GM18498 (cell line): ENCODE data around the gene MST1R.

Experiments
- ATAC-seq: cut with Tn5 transposase; IDR thresholded peaks from one replicate; pipeline ENCODE4 v1.9.1; 2021; ENCODE audit warnings: mild to moderate bottlenecking, moderate library complexity; ENCODE audit not compliant: unreplicated experiment

Gene MST1R

GRCh38 chr3:49879721-49880120 is 24.0 kb downstream of the MST1R start:
- ATAC-seq = no peak

- ATAC-seq = no peak
Measured at GRCh38 chr3:49878686-49879085, 25.0 kb downstream of the MST1R start.

DNA sequence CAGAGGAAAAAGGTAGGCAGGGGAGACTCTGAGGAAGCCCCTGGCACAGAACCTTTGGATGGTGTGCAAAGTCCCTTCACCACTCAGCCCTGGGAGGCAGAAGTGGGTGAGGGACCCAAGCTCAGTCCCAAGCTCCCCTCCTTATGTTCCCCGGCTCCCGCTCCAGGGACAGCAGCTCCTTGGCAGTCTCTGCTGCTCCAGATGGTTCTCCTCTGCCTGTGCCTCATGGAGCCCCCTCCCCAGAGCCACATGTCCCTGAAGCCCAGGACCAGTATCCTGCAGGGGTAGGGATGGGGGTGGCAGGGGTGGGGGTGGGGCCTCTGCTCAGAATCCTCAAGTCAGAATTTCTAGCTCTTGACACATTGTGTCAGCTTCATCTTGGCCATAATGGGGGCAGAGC is 26.0 kb downstream of the MST1R start:
- ATAC-seq = no peak

- ATAC-seq = no peak
Measured at GRCh38 chr3:49876567-49876966, 27.1 kb downstream of the MST1R start.

- ATAC-seq = no peak
Measured at GRCh38 chr3:49873623-49874022, 30.1 kb downstream of the MST1R start.

GRCh38 chr3:49872801-49873281 is 30.8 kb downstream of the MST1R start:
- ATAC-seq = no peak

GRCh38 chr3:49871531-49872153 is 32.0 kb downstream of the MST1R start:
- no peak for ATAC-seq

- ATAC-seq = no peak
Measured at GRCh38 chr3:49869525-49870126, 34.0 kb downstream of the MST1R start, which contains the start of gene CAMKV. CAMKV (minus strand) TSS chr3:49869906; CDS start chr3:49862388, 7,518 bp downstream.

- no peak for ATAC-seq
Measured at GRCh38 chr3:49868862-49869466, 34.7 kb downstream of the MST1R start.

DNA sequence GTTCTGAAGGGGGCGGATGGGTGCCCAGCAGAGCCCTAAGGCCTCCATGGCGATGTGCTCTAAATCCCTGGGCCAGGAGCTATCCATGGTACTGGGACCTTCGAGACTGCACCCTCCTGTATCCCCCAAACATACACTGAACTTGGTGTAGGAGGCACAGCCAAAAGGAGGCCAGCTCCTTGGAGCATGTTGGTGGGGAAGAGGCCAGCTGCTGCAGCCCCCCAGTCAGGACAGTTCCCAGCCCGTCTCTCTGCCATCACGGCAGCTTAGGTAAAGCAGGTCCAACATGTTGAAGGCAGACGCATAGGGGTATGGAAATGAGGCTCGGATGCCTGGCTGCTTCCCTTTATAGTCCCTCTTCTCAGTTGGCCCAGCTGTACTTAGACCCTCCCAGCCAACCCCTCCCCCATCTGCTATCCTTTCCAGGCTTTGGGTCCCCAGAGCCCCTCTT is 35.8 kb downstream of the MST1R start:
- no peak for ATAC-seq

- ATAC-seq = no peak
Measured at GRCh38 chr3:49867400-49867799, 36.3 kb downstream of the MST1R start.

DNA sequence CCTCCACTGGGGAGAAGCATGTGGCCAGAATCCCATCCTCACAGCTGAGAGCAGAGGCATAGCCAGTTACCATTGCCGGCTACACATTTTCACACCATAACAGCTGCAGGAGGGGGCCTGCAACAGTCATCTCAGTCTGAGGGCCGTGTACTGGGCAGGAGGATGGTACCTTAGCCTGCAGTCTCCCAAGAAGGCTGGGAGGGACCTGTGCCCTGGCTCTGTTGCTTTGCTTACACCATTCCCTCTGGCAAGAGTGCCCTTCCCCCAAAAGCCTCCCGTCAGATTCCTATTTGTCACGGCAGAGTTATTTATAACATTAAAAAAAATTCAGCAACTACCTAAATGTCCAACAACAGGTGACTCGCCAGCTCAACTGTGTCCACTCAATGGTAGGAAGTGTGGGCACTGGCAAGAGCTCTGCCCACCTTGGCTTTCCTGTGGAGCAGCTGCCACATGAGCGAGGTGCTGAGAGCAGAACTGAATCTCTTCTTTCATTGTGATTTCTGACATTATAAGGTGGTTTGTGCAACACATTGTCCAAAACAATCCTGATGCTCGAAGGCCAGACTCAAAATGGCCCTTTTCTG is 38.4 kb downstream of the MST1R start:
- ATAC-seq = no peak

GRCh38 chr3:49864505-49864904 is 39.2 kb downstream of the MST1R start:
- ATAC-seq = no peak

- no peak for ATAC-seq
Measured at GRCh38 chr3:49859576-49860305, 43.9 kb downstream of the MST1R start.

DNA sequence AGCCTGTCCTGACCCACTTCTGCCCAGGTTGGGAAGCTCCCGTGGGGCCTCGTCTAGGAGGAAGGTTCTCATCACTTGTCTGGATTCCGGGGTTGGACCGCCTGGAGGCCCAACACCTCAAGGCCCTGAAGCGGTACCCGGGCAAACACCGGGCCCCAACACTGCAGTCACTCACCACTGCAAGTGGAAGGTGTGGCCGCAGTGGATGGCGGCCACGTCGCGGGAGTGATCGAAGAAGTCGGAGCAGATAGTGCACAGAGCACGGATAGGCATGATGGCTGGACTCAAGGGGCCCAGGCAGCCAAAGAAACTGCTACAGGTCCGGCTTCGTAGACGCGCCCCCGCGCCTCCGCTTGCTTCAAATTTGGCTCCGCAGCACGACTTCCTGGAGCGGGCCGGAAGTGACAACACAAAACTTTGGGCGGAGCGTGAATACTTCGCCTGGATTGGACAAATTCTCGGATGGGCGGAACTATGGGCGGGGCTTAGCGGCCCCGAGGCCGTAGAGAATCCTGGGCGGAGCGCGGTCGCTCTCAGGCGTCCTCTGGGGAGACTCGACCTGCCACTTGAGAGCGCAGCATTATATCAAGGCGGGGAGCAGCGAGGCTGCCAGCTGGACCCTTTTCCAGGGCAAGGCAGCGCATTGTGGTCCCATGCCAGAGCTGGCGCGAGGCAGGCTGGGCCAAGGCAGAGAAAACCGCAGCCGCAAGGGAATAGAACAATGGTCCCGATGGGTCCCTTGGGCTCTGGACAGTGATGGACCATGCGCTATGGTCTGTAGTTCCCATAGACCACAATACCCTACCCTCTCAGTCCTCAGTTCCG is 47.3 kb downstream of the MST1R start, which contains the start of gene TRAIP:
Gene TRAIP, minus strand, starts transcription at position 384 of the 825 bp plus-strand sequence. Its CDS starts 111 bp downstream, at position 273.
- ATAC-seq = peak; percentile 95

GRCh38 chr3:49855662-49856061 is 48.0 kb downstream of the MST1R start:
- ATAC-seq = no peak

DNA sequence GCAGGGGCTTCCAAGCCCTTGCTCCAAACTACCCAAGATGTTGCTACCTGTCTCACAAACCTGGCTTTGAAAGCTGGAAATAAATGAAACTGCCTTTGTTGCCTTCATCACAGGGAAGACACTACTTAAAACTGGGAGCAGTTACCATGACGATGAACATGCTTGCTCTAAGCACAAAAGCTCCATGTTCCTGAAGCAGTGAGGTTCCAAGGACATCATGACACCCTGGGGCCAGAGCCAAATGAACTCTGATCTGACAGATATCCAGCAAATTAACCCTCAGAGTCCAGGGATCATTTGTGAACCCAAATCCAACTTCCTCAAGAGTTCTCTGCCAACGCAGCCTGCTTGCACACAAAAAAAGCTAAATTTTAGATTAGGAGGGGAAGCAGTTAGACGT is 58.0 kb downstream of the MST1R start:
- no peak for ATAC-seq

DNA sequence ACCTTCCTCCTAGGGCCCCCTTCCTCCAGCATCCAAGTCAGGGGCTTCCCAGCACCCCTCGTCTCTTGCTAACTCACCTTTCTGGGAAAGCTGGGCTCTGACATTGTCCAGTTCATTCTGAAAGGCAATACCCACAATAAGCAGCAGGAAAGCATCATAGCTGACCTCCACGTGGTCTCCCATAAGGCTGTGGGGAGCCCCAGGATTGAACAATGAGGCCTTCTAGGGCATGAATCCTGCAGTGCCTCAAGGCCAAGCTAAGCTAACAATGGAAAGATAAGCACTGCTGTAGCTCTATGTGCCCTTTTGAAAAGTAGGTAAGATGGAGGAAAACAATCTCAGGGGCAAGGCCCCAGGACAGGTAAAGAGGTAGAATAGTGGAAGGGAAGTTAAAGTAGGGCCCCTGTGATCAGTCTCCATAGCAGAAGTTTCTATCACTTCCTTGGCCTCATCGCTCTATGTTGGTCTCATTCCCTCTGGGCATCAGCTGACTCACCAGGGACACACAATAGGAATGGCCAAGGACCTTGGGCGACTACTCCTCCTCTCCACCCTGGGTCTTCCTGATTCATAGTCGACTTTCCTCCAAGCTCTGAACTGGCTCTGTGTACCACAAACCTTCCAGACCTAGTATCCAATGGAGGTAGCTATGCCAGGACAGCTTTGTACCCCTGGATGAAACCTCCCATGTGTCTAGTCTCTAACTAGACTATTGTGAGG is 59.0 kb downstream of the MST1R start:
- ATAC-seq = no peak

DNA sequence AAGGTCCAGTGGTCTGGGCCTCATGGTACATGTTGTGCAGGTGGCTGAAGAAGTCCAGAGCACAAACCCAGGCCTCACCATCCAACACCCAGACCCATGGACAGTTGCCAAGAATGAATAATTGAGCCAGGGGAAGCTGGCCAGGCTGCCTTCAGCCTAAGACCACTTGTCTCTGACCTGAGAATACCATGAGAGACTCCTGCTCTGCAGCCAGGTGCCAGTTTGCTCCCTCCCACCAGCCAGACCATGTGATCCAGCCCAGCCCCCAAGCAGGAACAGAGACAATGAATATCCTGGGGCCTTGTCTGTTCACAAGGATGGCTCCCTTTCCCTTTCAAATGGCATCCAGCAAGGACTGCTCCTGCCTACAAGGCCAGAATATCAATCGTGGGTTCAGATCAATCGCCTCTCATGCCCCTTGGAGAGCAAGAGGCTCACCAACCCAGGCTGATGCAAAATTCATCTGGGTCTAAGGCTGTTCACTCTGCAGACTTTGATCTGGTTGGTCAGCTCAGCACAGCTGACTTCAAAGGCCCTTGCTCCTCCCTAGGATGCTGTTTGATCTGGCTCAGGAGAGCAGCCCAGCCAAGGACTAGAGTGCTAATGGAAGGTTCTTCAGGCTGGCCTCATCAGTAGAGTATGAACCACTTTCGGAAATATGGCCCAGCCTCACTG is 60.7 kb downstream of the MST1R start:
- no peak for ATAC-seq
